ENCODE results near the gene PLD6.
A peak's percentile ranks its signal among the peaks of the same experiment; 100 is the strongest.

- no peak for TF ChIP-seq CTCF (IDR thresholded peaks at IDR 0.05)
- TF ChIP-seq POLR2AphosphoS5 (IDR thresholded peaks at IDR 0.05), result peak; percentile 14
- TF ChIP-seq POLR2A (IDR thresholded peaks at IDR 0.05), result no peak
Measured at GRCh38 chr17:17200831-17201230, 5.3 kb downstream of the PLD6 start.

Measured in prostate gland (tissue), 2 donors.